OCI-LY7 (cell line): ENCODE data around the gene TBCEL. TPM values are rescaled to one million over a fixed set of nuclear protein-coding genes. Genes with fewer than 3 reads are reported as not detected.

Source experiments
- BruUV-seq: library from RNA; stranded (reverse); fragments of 400-500 nt; replicated peaks from 2 replicates; lab custom pipeline; 2021; lab: Mats Ljungman, UMichigan
- CTCF ChIA-PET: fragments of 300-600 bp; sonication (Branson Sonifier 250); formaldehyde crosslinking; loops from one replicate; lab custom pipeline; 2022; ENCODE audit warnings: antibody characterized with exemption; ENCODE audit not compliant: unreplicated experiment; lab: Charles Lee
- POLR2A ChIA-PET: fragments of 300-600 bp; sonication (Branson Sonifier 250); formaldehyde crosslinking; loops from one replicate; lab custom pipeline; 2022; ENCODE audit warnings: antibody characterized with exemption; lab: Charles Lee
- DNase-seq: peaks from one replicate; pipeline ENCODE4 v3.0.0-alpha.2; 2015; ENCODE audit warnings: low spot score
- H2AFZ ChIP-seq: fragments of 200-600 bp; sonication (generic), shearing (Covaris generic); 2 replicates; pipeline ENCODE4 v1.6.1; 2014; ENCODE audit warnings: mild to moderate bottlenecking, antibody characterized with exemption, low read length, moderate library complexity
- H3K27ac ChIP-seq: fragments of 200-600 bp; sonication (generic); 2 replicates; pipeline ENCODE4 v1.5.1; 2014; ENCODE audit warnings: mixed run types, low read depth, mild to moderate bottlenecking, moderate library complexity, low read length, inconsistent platforms; ENCODE audit not compliant: poor library complexity, severe bottlenecking
- H3K36me3 ChIP-seq: fragments of 200-600 bp; sonication (generic); 2 replicates; pipeline ENCODE4 v1.6.1; 2014; ENCODE audit warnings: mild to moderate bottlenecking, antibody characterized with exemption, low read length, moderate library complexity, mixed read lengths; ENCODE audit not compliant: insufficient read depth
- H3K4me1 ChIP-seq: fragments of 200-600 bp; sonication (generic); 2 replicates; pipeline ENCODE4 v1.5.1; 2014; ENCODE audit warnings: mild to moderate bottlenecking, low read length; ENCODE audit not compliant: insufficient read depth, poor library complexity, severe bottlenecking
- H3K4me2 ChIP-seq: fragments of 200-600 bp; sonication (generic); 2 replicates; pipeline ENCODE4 v1.6.1; 2014; ENCODE audit warnings: mild to moderate bottlenecking, low read length
- H3K4me3 ChIP-seq: fragments of 200-600 bp; sonication (generic); 2 replicates; pipeline ENCODE4 v1.5.1; 2014; ENCODE audit warnings: mild to moderate bottlenecking, low read depth, low read length; ENCODE audit not compliant: poor library complexity, severe bottlenecking
- H3K79me2 ChIP-seq: fragments of 200-600 bp; sonication (generic); 2 replicates; pipeline ENCODE4 v1.6.1; 2016; ENCODE audit warnings: low read depth, mild to moderate bottlenecking, low read length, moderate library complexity, mixed read lengths; ENCODE audit not compliant: insufficient read depth
- H3K9me2 ChIP-seq: fragments of 200-600 bp; sonication (generic); 2 replicates; pipeline ENCODE4 v1.6.1; 2016; ENCODE audit warnings: mild to moderate bottlenecking, low read length, mixed read lengths; ENCODE audit not compliant: insufficient read depth
- H3K9me3 ChIP-seq: fragments of 200-600 bp; sonication (generic); 2 replicates; pipeline ENCODE4 v1.6.1; 2014; ENCODE audit warnings: mild to moderate bottlenecking, mixed run types, low read length, mixed read lengths
- H4K20me1 ChIP-seq: fragments of 200-600 bp; sonication (generic); 2 replicates; pipeline ENCODE4 v1.6.1; 2014; ENCODE audit warnings: mild to moderate bottlenecking, antibody characterized with exemption, low read length, moderate library complexity, mixed read lengths; ENCODE audit not compliant: insufficient read depth
- CTCF ChIP-seq: fragments of 200-600 bp; sonication (generic); conservative IDR thresholded peaks from 2 replicates; pipeline ENCODE4 v1.5.1; 2014; ENCODE audit warnings: mild to moderate bottlenecking, antibody characterized with exemption, low read length, moderate library complexity, mixed read lengths
- EZH2phosphoT487 ChIP-seq: fragments of 200-600 bp; sonication (generic); IDR thresholded peaks from 2 replicates; pipeline ENCODE4 v1.6.1; 2018; ENCODE audit warnings: low read depth, borderline replicate concordance, mild to moderate bottlenecking, mixed run types, antibody characterized with exemption, low read length, moderate library complexity, mixed read lengths
- intact Hi-C: fragments of 100-400 bp; cut with micrococcal nuclease; formaldehyde crosslinking; loops from one replicate; pipeline ENCODE4 v1.10.0; 2022; ENCODE audit not compliant: unreplicated experiment
- total RNA-seq, 2 experiments: library from RNA; depleted of rRNA in 1 of 2; stranded (reverse); fragments of >200 nt in 1 of 2; shearing (Covaris generic) in 1 of 2; gene quantifications; 2 replicates each; pipeline ENCODE4 v1.2.3, GENCODE V29; 2014 to 2022

Gene TBCEL
- total RNA-seq, 2 experiments from 2014 or later: 13.0 to 17.1 TPM

GRCh38 chr11:121037016-121037415 lies 13.1 kb downstream of the TBCEL start:
- no peaks in the 10 kb centered on the region for H3K9me2 ChIP-seq
- no peak overlapping the region for H3K27ac ChIP-seq
- ChIA-PET POLR2A (interaction anchor here (1.0 kb wide), 2 partner anchors 16 to 22 kb away, joined by 3 to 4 read pairs; no protein-coding TSS in a partner anchor), CTCF (no interaction called here)
- H3K79me2 ChIP-seq: no peaks in the 10 kb centered on the region
- H3K4me1 ChIP-seq: no peaks in the 10 kb centered on the region
- H3K9me3 ChIP-seq: no peaks in the 10 kb centered on the region
- DNase-seq: no peak
- H3K4me3 ChIP-seq: no peak overlapping the region
- no peak overlapping the region for H2AFZ ChIP-seq
- intact Hi-C loops: no loop called here
- no peaks in the 10 kb centered on the region for H3K36me3 ChIP-seq
- TF ChIP-seq CTCF (no peak), EZH2phosphoT487 (no peak)
- 0 out of 2 replicates have a peak, but pooled peaks cover 5% of the 10 kb centered on the region for H4K20me1 ChIP-seq
- BruUV-seq: no TSS peak
- no peak overlapping the region for H3K4me2 ChIP-seq

- no peak overlapping the region for H3K4me2 ChIP-seq
- BruUV-seq: no TSS peak
- CTCF ChIA-PET: no interaction called here
- H3K4me1 ChIP-seq: no peaks in the 10 kb centered on the region
- H2AFZ ChIP-seq: no peak overlapping the region
- no peaks in the 10 kb centered on the region for H3K79me2 ChIP-seq
- TF ChIP-seq CTCF: no peak
- TF ChIP-seq EZH2phosphoT487: no peak
- H3K9me2 ChIP-seq: no peaks in the 10 kb centered on the region
- intact Hi-C loops: no loop called here
- POLR2A ChIA-PET: interaction anchor here (0.8 to 1.2 kb wide), 2 partner anchors 28 to 51 kb away, joined by 3 read pairs; no protein-coding TSS in a partner anchor
- H4K20me1 ChIP-seq: 0 out of 2 replicates have a peak, but pooled peaks cover 3% of the 10 kb centered on the region
- no peak overlapping the region for H3K4me3 ChIP-seq
- H3K9me3 ChIP-seq: no peaks in the 10 kb centered on the region
- DNase-seq: no peak
- no peaks in the 10 kb centered on the region for H3K36me3 ChIP-seq
- H3K27ac ChIP-seq: no peak overlapping the region
Observed at GRCh38 chr11:121038648-121039409, 14.9 kb downstream of the TBCEL start.
